Skin of body (tissue), 2 donors: ENCODE measurements around the gene SFTPB. TPM values are rescaled to one million over a fixed set of nuclear protein-coding genes. Genes with fewer than 3 reads are reported as not detected.

Experiments used
- DNase-seq: peaks from one replicate; lab custom pipeline; 2025; lab: John Stamatoyannopoulos, UW
- total RNA-seq: library from RNA; depleted of rRNA; stranded (reverse); fragments of >200 nt; gene quantifications from one replicate; pipeline ENCODE4 v1.2.3, GENCODE V29; 2014

Gene SFTPB
- total RNA-seq, 1 donor from 2014 or later, result not detected

DNA sequence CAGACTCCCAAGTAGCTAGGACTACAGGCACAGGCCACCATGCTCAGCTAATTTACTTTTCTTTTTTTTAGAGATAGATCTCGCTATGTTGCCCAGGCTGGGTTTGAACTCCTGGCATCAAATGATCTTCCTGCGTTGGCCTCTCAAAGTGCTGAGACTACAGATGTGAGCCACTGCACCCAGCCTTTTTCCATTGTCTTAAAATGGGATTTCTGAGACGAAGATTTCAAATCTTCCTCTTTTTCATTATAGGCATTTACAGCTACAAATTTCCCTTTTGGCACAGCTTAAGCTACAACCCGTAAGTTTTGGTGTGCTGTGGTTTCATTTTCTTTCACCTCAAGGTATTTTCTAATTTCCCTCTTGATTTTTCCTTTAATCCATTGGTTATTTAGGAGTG is 34.8 kb upstream of the SFTPB start:
- DNase-seq, result no peak

DNA sequence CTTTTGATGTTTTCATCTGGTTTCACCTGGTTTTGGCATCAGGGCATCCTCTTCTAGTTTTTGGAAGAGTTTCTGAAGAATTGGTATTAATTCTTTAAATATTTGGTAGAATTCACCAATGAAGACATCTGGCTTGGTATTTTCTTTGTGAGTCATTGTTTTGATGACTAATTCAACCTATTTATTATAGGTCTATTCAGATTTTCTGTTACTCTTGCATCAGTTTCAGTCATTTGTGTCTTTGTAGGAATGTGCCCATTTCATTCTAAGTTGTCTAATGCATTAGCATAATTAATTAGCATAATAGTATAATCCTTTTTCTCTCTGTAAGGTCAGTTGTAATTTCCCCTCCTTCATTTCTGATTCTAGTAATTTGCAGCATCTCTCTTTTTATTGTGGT is 34.2 kb upstream of the SFTPB start:
- DNase-seq, result no peak

DNA sequence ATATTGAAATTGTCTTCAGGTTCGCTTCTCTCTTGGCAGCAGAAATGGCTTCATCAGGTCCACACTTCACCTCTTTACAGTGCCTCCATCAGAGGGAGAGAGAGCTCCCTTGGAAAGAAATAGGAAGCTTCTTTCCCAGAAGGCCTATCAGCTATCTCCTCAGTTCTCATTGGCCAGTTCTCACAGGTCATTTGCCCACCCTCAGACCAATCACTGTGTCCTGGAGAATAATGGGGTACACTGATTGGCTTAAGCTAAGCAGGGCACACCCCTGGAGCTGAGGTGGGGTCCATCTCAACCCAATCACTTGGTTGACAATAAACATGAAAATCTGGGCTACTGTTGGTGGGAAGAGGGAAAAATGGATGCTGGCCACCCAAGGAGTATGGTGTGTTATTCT is 31.3 kb upstream of the SFTPB start:
- no peak for DNase-seq

DNA sequence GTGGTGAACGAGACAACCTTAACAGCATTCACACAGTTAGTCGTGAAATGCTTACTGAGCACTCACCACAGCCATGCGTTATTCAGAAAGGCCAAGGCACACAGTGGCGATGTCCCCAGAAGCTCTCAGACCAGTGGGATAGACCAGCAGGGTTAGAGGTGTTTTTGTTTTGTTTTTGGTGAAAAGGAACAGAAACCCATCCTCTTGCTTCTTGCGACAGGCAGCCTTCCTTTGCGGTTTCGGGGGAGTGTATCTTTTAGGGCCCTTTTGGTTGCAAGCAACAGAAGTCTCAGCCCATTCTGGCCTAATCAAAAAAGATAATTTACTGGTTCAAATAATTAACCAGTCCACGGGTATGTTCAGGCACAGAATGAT is 30.9 kb upstream of the SFTPB start:
- DNase-seq, result no peak

DNA sequence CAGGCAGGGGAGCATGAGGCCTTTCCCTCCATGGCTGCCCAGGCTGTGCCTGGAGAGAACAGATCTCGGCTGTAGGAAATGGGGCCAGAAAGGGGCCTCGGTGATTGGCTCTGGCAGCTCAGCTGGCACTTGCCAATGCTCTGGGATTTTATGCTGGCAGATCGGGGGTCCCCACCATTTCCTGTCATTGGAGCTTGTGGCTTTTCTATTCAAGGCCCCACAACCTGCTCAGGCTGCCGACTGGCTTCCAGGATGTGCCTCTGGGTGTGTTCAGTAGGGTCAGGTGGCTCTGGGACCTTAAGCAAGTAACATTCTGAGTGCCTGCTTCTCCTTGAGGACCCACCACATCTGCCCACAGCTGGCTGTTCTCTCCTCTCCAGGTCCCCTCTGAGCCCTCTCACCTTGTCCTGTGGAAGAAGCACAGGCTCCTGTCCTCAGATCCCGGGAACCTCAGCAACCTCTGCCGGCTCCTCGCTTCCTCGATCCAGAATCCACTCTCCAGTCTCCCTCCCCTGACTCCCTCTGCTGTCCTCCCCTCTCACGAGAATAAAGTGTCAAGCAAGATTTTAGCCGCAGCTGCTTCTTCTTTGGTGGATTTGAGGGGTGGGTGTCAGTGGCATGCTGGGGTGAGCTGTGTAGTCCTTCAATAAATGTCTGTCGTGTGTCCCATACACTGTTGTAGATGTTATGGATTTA is 30.3 kb upstream of the SFTPB start:
- DNase-seq, result no peak

DNA sequence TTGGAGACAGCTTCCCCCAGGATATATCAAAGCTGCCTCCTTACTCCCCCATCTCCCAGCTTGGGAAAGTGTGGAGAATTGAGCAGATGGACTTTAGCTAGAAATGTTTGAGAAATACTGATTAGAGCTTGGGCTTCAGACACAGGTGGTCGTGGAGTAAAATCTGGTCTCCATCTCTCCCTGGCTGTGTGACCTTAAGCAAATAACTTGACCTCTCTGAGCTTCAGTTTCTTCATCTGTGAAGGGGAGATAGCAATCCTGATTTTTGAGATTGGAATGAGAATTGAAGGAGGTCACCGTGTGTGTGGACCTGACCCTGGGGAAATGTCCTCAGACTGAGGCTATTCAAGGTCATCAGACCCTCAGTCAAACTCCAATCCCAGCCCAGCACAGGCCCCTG is 29.7 kb upstream of the SFTPB start:
- no peak for DNase-seq

DNA sequence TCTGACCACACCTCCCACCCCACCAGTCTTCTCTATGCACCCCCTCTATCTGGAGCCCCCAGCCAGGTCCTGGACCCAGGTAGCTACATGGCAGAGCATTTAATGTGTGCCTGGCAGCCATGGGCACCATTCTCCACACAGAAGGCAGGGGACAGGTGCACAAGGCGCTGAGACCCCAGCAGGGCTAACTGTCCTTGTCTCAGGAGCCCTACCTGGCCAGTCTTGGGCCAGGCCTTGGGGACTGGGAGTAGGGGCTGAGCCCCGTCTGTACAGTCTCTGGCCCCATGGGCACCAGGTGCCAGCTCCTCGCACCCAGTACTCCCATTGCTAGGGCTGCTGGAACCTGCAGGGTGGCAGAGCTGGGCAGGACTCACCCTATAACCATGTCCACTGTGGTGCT is 29.1 kb upstream of the SFTPB start:
- DNase-seq, result no peak

DNA sequence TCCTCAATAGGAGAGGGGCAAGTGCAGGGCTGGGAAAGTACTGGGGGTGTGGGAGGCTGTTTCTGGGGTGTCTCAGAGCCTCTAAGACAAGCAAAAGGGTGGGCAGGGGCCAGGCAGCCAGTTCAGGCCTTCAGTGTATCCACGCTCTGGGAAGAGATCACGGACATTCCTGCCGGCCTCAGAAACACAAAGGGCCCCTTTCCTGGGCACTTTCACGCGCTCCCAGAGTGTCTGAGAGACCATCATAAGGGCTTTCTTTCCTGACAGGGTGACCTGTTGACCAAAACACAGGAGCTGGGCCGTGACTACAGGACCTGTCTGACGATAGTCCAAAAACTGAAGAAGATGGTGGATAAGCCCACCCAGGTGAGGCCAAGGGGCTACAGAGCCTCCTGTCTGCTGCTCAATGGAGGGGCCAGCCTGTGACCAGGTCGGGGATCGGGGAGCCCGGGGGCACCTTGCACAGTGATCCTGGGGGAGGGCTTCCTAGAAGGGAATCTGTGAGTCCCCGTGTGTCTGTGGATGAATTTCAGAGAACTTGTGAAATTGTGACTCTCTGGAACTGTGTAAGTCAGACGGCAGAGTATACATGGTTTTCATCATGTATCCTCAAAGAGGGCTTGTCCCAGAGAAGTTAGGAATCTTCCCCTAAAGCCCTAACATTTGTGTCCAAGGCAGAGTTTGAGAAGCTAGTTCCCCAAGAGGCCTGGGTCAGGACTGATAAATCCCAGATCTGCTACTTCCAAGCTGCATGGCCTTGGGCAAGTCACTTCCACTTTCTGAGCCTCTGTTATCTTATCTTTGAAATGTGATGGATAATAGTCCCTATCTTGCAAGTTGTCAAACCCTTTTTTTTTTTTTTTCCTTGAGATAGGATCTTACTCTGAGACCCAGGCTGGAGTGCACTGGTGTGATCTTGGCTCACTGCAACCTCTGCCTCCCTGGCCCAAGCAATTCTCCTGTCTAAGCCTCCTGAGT is 28.0 kb upstream of the SFTPB start:
- no peak for DNase-seq

DNA sequence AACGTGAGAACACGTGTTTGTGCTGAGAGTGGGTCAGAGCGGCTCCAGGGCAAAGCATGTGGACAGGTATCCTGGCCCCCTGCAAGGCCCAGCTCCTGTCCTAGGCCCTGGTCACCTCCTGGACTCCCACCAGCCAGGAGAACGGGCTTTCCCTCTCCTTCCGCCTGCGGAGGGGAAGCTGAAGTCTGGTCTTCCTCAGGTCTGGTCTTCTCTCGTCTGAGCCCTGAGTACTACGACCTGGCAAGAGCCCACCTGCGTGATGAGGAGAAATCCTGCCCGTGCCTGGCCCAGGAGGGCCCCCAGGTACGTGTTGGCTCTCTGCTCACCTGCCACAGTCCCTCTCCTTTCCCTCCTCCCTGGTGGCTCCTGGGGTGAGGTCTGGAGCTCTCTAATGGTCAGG is 27.1 kb upstream of the SFTPB start:
- DNase-seq, result no peak

DNA sequence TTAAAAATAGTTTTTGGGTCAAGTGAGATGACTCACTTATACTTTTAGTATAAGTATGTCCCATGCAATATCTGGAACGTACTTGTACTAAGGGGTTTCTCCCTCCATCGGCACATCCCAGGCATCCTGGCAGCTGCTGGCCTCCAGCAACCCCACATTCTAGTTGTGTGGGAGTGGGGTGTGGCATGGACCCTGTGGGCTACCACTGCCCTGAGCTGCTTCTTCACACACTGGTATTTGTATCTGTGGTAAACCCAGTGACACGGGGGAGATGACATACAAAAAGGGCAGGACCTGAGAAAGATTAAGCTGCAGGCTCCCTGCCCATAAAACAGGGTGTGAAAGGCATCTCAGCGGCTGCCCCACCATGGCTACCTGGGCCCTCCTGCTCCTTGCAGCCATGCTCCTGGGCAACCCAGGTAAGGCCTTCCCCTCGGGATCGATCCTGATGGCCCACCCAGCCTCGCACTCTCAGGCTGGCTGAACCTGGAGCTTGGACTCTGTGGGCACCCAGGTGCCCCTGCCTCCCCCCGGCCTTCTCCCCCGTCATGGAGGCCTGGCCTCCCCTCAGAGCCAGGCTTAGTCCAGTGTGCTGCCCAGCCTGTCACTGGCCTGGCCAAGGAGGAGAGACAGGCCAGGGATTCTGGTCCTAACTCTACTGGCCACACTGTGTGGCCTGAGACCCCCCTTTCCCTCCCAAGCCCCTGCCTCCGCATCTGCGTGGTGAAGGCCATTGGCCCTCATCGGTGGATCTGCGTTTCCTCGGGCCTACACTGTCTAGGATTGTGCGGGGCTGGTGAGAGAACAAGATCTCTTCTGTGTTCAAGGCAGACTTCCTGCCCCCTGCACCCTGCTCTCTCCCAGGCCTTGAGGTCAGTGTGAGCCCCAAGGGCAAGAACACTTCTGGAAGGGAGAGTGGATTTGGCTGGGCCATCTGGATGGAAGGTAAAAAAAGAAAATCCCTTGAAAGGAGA is 26.3 kb upstream of the SFTPB start, which contains the start of gene GNLY:
Gene GNLY, plus strand, starts transcription at position 307 of the 974 bp plus-strand sequence. Its CDS starts 61 bp downstream, at position 368.
- no peak for DNase-seq

DNA sequence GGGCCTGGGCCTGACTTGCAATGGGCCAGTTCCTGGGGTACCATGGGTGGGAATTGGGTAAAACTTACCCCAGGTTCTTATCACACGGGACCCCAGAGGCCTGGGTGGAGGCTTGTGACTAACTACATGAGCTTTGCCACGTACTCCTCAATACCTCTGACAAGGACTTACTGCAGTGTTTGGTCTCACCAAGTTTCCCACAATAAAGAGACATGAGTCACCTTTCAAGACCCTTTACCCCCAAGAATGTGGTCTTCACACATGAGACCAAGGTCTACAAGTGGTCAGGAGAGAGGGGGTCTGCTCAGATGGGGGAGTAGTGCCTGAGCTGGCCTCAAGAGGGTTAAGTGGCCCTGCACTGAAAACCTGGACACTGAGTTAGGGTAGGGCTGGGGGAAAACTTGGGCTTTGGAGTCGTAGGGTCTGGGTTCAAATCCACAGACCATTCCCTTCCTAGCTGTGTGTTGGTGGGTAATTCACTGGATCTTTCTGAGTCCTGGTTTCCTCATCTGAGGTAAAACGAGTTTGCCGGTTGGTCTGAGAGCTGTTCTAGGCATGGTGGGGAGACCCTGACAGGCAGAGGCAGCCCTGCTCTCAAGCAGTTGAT is 24.1 kb upstream of the SFTPB start:
- DNase-seq, result no peak

DNA sequence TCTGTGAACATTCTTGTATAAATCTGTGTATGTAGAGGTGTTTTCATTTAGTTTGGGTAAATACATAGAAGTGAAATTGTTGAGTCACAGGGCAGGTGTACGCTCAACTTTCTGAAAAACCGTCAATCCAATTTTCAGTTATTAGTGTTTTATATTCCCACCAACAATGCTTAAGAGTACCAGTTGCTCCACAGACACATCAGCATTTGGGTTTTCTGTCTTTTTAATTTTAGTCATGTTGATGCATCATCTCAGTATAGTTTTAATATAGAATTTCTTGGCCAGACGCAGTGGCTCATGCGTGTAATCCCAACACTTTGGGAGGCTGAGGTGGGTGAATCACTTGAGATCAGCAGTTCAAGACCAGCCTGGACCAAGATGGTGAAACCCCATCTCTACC is 22.9 kb upstream of the SFTPB start:
- no peak for DNase-seq

DNA sequence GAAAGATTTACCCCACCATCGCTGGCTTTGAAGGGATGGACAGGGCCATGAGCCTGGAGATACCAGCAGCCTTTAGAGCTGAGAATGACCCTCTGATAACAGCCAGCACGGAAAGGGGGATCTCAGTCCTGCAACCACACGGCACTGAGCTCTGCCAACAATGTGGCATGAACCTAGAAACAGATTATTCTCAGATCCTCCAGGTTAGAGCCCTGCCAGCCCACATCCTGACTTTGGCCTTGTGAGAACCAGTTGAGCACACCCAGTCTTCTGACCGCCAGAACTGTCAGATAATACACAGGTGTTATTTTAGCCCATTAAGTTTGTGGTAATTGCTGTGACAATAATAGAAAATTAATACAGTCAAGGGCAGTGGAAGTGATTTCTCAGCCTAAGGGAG is 16.8 kb upstream of the SFTPB start:
- no peak for DNase-seq

DNA sequence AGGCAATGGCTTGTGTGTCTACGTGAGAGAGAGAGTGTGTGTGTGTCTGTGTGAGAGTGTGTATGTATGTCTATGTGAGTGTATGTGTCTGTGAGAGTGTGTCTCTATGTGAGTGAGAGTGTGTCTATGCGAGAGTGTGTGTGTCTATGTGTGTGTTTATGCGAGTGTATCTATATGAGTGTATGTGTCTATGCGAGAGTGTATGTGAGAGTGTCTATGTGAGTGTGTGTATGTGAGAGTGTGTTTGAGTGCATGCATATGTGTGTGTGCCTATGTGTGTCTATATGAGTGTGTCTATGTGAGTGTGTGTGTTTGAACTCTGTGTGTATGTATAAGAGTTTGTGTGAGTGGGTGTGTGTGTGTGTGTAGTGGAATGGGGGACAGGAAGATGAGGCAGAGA is 16.4 kb upstream of the SFTPB start:
- no peak for DNase-seq

DNA sequence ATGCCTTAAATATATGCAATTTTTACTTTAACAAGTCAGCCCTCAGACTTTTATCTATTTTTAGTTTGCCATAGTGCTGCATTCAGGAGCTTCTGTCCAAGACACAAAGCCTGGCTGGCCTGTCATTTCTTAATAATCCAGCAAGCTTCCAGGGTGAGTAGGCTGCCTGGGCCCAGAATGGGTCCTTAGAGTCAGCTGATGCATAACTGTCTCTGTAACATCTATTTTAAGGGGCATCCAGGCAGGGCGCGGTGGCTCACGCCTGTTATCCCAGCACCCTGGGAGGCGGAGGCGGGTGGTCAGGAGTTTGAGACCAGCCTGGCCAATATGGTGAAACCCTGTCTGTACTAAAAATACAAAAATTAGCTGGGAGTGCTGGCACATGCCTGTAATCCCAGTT is 14.4 kb upstream of the SFTPB start:
- no peak for DNase-seq

DNA sequence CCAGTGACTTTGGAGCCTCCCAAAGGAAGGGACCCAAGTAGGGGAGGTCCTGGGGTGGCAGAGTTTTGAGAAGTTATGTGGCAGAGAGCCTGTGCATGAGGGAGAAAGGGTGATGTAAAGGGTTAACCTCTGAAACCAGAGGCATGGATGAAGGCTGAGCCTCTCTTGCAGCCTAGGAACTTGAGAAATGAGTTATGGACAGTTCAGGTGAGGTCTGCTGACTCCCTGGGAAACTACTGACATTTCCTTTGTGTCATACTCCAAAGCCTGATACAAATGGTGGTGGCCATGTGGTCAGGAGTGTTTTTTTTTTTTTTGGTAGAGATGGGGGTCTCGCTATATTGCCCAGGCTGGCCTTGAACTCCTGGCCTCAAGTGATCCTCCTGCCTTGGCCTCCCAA is 13.8 kb upstream of the SFTPB start:
- DNase-seq, result no peak

DNA sequence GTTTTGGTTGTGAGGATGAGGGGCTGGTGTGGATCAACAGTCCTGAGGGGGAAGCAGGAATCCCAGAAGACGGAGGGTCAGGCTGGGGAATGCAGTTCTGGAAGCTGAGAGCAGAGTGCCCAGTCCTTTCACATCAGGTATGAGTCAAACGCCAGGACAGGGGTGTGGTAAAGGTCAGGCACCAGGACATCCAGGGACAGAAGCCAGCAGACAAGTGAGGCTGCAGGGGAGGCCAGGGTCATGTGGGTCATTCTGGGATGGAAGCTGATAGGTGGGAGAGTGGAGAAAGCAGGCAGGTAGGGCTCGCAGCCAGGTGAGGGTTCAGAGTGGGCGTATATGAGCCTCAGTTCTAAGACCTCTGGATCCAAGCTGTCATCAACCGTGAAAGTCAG is 13.4 kb upstream of the SFTPB start:
- no peak for DNase-seq

DNA sequence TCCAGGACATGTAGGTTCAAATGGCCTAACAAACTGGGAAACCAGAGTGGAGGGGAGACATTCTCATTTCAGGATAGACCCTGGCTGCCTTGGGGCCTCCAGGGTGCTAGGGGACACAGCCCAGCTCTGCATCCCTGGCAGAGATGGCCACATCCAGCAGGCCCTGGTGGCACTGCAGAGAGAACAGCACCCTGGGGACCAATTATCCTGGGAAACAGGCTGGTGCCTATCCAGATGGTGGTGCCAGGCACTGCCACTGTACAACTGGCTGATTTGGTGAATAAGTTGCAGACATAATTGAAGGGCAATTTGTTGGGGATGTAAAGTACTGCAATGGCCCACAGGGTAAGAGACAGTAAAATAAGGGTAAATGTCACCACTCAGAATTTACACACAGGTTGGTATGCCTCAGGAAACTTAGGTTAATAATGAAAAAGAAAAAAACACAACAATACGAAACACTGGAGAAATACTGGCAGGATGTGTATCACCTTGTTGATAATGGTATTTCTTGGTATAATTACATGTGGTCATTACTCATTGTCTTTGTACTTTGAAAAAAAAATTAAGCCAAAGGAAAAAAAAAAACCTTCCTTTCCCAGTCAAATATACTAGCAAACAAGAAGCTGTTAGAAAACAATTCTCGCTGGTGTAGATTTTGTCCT is 12.8 kb upstream of the SFTPB start:
- DNase-seq, result no peak

DNA sequence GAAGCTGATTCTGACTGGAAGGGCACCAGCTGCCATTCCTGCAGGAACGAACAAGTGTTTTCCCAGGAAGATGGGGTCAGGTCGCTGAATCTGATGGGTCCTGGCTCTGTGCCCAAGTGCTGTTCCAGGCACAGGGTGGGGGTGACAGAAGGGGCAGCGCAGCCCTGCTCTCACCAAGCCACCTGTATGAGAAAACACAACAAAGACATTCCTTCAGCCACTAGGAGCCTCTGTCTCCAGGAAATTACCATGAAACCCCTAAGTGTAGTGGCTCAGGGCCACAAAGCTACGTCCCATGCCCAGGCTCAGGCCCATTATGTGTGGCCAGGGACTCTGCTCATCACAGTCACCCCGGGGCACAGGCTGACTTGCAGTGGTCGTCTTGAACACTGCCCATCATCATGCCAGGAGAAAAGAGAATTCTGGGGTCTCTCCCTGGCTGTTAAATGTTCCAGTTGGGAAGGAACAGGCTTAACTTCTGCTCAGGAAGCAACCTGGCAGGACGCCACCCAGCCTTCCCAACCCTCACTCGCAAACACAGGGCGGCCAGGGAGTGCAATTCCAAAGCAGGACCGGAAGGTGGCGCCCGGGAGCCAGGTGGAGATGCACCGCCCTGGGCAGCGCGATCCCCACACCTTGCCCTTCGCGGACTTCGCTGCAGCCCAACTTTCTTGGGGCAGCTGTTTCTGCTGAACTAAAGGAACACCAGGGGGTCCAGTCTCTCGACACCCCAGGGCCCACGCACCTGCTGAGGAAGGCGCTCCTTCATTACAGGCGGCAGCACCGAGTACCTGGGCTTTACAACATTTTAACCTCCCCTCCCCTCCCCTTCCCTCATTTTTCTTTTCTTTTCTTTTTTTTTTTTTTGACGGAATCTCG is 11.0 kb upstream of the SFTPB start:
- DNase-seq, result peak; percentile 58

DNA sequence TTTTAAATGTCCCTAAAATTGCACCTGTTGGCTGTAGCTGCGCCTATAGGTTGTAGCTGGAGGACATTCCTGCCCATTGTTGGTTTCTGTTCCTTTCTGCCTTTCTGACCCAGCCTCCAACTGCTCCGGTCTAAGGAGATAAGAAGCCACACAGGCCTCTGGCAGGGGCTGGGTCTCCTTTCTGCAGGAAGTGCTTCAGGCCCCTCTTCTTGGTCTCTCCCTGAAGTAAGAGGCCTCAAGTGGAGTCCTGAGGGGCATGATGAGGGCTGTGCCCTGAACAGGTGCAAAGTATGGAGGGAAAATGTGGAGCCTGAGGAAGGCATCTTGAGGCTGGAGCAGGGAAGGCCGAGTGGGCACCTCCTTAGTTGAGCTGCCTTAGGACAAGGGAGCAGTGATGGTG is 10.4 kb upstream of the SFTPB start:
- DNase-seq, result no peak
